ENCODE measurements around the gene FRMPD4.

The FRMPD4 gene

GRCh38 chrX:12307961-12308360 is 169.7 kb downstream of the FRMPD4 start:
- no peak for DNase-seq

GRCh38 chrX:12308420-12308819 is 170.1 kb downstream of the FRMPD4 start:
- no peak for DNase-seq

GRCh38 chrX:12309040-12309743 is 170.9 kb downstream of the FRMPD4 start:
- no peak for DNase-seq

GRCh38 chrX:12309744-12310076 is 171.4 kb downstream of the FRMPD4 start:
- DNase-seq: no peak

GRCh38 chrX:12314651-12315050 is 176.4 kb downstream of the FRMPD4 start:
- no peak for DNase-seq

GRCh38 chrX:12315526-12315925 is 177.3 kb downstream of the FRMPD4 start:
- DNase-seq: no peak

GRCh38 chrX:12319003-12319519 is 180.8 kb downstream of the FRMPD4 start:
- no peak for DNase-seq

GRCh38 chrX:12319992-12320391 is 181.7 kb downstream of the FRMPD4 start:
- DNase-seq: no peak

- DNase-seq: no peak
Measured at GRCh38 chrX:12322031-12322430, 183.8 kb downstream of the FRMPD4 start.

GRCh38 chrX:12325171-12325570 is 186.9 kb downstream of the FRMPD4 start:
- DNase-seq: no peak

- no peak for DNase-seq
Measured at GRCh38 chrX:12327836-12328235, 189.6 kb downstream of the FRMPD4 start.

- DNase-seq: no peak
Measured at GRCh38 chrX:12329476-12329875, 191.2 kb downstream of the FRMPD4 start.

- no peak for DNase-seq
Measured at GRCh38 chrX:12330841-12331240, 192.6 kb downstream of the FRMPD4 start.

- no peak for DNase-seq
Measured at GRCh38 chrX:12332786-12333347, 194.6 kb downstream of the FRMPD4 start.

GRCh38 chrX:12339921-12340320 is 201.6 kb downstream of the FRMPD4 start:
- DNase-seq: no peak

GRCh38 chrX:12344954-12345353 is 206.7 kb downstream of the FRMPD4 start:
- DNase-seq: no peak

- DNase-seq: no peak
Measured at GRCh38 chrX:12349201-12349600, 210.9 kb downstream of the FRMPD4 start.

GRCh38 chrX:12352922-12353321 is 214.6 kb downstream of the FRMPD4 start:
- no peak for DNase-seq

- no peak for DNase-seq
Measured at GRCh38 chrX:12360383-12360782, 222.1 kb downstream of the FRMPD4 start.

- no peak for DNase-seq
Measured at GRCh38 chrX:12360986-12361598, 222.8 kb downstream of the FRMPD4 start.

GRCh38 chrX:12363216-12363615 is 224.9 kb downstream of the FRMPD4 start:
- DNase-seq: no peak

- DNase-seq: no peak
Measured at GRCh38 chrX:12366440-12366839, 228.2 kb downstream of the FRMPD4 start.

- DNase-seq: no peak
Measured at GRCh38 chrX:12367254-12367653, 229.0 kb downstream of the FRMPD4 start.

GRCh38 chrX:12370497-12370986 is 232.3 kb downstream of the FRMPD4 start:
- no peak for DNase-seq

Measured in DMS79 treated with DMSO at 0.1 percent for 48 hours (cell line).